HCT116 (cell line): ENCODE results near the gene MTHFD1L. TPM values are rescaled to one million over a fixed set of nuclear protein-coding genes. Genes with fewer than 3 reads are reported as not detected.

Experiments
- ATAC-seq: fragments of 200-7000 bp; cut with Tn5 transposase; 2 replicates; pipeline ENCODE4 v1.9.1; 2020; ENCODE audit warnings: mild to moderate bottlenecking, moderate library complexity
- BruUV-seq: library from RNA; stranded (reverse); fragments of 400-500 nt; replicated peaks from 2 replicates; lab custom pipeline; 2021; lab: Mats Ljungman, UMichigan
- CTCF ChIA-PET: fragments of 300-600 bp; sonication (Branson Sonifier 250); formaldehyde crosslinking; loops from one replicate; lab custom pipeline; 2021; ENCODE audit warnings: antibody characterized with exemption; lab: Charles Lee
- POLR2A ChIA-PET: fragments of 300-600, 350-600 bp; sonication (Branson Sonifier 250); formaldehyde crosslinking; loops from one replicate; lab custom pipeline; 2021; ENCODE audit warnings: antibody characterized with exemption; lab: Charles Lee
- RAD21 ChIA-PET, 2 experiments: fragments of 300-600 bp; sonication (Branson Sonifier 250); formaldehyde crosslinking; loops; one replicate each; lab custom pipeline; 2023; ENCODE audit warnings: low total read pairs in 2 of 2; ENCODE audit not compliant: uncharacterized antibody in 2 of 2, unreplicated experiment in 2 of 2, low non-redundant PET in 1 of 2; lab: Charles Lee
- DNase-seq: peaks from one replicate; pipeline ENCODE4 v3.0.0-alpha.2; 2010; ENCODE audit warnings: low read depth, low spot score
- H2AFZ ChIP-seq: fragments of 200-600 bp; shearing (Covaris generic), sonication (generic); 2 replicates; pipeline ENCODE4 v1.6.1; 2017; ENCODE audit warnings: low read depth, mixed run types, mixed read lengths, antibody characterized with exemption, low read length; ENCODE audit not compliant: poor library complexity, severe bottlenecking
- H3K27ac ChIP-seq: 2 replicates; pipeline ENCODE4 v1.5.1; 2012; ENCODE audit warnings: low read depth, low read length
- H3K27me3 ChIP-seq: fragments of 200-600 bp; sonication (generic); 2 replicates; pipeline ENCODE4 v1.6.1; 2016; ENCODE audit warnings: mixed run types, low read length, mixed read lengths; ENCODE audit not compliant: insufficient read depth
- H3K36me3 ChIP-seq, 2 experiments: fragments of 200-500 bp in 1 of 2; fragments of 200-600 bp in 1 of 2; sonication (Bioruptor generic) in 1 of 2; sonication (generic) in 1 of 2; 2 replicates each; pipeline versions ENCODE4 v1.5.1 to v1.6.1; 2014 to 2016; ENCODE audit warnings: low read length in 2 of 2, inconsistent platforms in 1 of 2, mixed read lengths in 1 of 2, mixed run types in 1 of 2; ENCODE audit not compliant: insufficient read depth in 2 of 2, control insufficient read depth in 1 of 2
- H3K4me1 ChIP-seq, 2 experiments: fragments of 200-600 bp in 1 of 2; sonication (generic) in 1 of 2; 2 replicates each; pipeline versions ENCODE4 v1.5.1 to v1.6.1; 2012 to 2017; ENCODE audit warnings: low read length in 2 of 2, inconsistent platforms in 1 of 2, mild to moderate bottlenecking in 1 of 2, mixed read lengths in 1 of 2, mixed run types in 1 of 2, moderate library complexity in 1 of 2; ENCODE audit not compliant: insufficient read depth in 2 of 2, control insufficient read depth in 1 of 2
- H3K4me2 ChIP-seq: fragments of 200-600 bp; sonication (generic); 2 replicates; pipeline ENCODE4 v1.6.1; 2017; ENCODE audit warnings: mixed run types, low read length, mixed read lengths
- H3K4me3 ChIP-seq, 2 experiments: fragments of 200-600 bp in 1 of 2; sonication (generic) in 1 of 2; replicated peaks in 1 of 2; 2 replicates each; pipeline ENCODE4 v1.5.1; 2011 to 2016; ENCODE audit warnings: low read length in 2 of 2, control low read depth in 1 of 2, low read depth in 1 of 2, mild to moderate bottlenecking in 1 of 2, mixed read lengths in 1 of 2, mixed run types in 1 of 2
- H3K79me2 ChIP-seq: fragments of 200-600 bp; sonication (generic); 2 replicates; pipeline ENCODE4 v1.6.1; 2017; ENCODE audit warnings: mild to moderate bottlenecking, mixed run types, low read length, moderate library complexity, mixed read lengths; ENCODE audit not compliant: insufficient read depth
- H3K9ac ChIP-seq: fragments of 200-600 bp; sonication (generic); 2 replicates; pipeline ENCODE4 v1.6.1; 2016; ENCODE audit warnings: low read length, mixed read lengths
- H3K9me2 ChIP-seq: fragments of 200-600 bp; sonication (generic), shearing (Covaris generic); 2 replicates; pipeline ENCODE4 v1.6.1; 2017; ENCODE audit warnings: mixed run types, mild to moderate bottlenecking, moderate library complexity; ENCODE audit not compliant: insufficient read depth
- H3K9me3 ChIP-seq, 2 experiments: fragments of 200-500 bp in 1 of 2; fragments of 200-600 bp in 1 of 2; sonication (Bioruptor generic) in 1 of 2; sonication (generic) in 1 of 2; 2 replicates each; pipeline ENCODE4 v1.6.1; 2014 to 2017; ENCODE audit warnings: low read length in 2 of 2, mixed read lengths in 2 of 2, inconsistent platforms in 1 of 2, low read depth in 1 of 2, mild to moderate bottlenecking in 1 of 2, mixed run types in 1 of 2, moderate library complexity in 1 of 2; ENCODE audit not compliant: control insufficient read depth in 1 of 2, insufficient read depth in 1 of 2
- H4K20me1 ChIP-seq: fragments of 200-600 bp; sonication (generic), shearing (Covaris generic); 2 replicates; pipeline ENCODE4 v1.6.1; 2017; ENCODE audit warnings: mixed run types, mild to moderate bottlenecking, moderate library complexity; ENCODE audit not compliant: insufficient read depth
- CBX3 ChIP-seq: IDR thresholded peaks from 2 replicates; pipeline ENCODE4 v1.6.1; 2012; ENCODE audit warnings: low read depth
- CEBPB ChIP-seq: IDR thresholded peaks from 2 replicates; pipeline ENCODE4 v1.6.1; 2012; ENCODE audit warnings: low read depth
- ELF1 ChIP-seq: IDR thresholded peaks from 2 replicates; pipeline ENCODE4 v1.6.1; 2012; ENCODE audit warnings: low read depth, borderline replicate concordance
- EZH2 ChIP-seq: fragments of 200-600 bp; sonication (generic); IDR thresholded peaks from 2 replicates; pipeline ENCODE4 v1.6.1; 2017; ENCODE audit warnings: antibody characterized with exemption, mixed run types
- EZH2phosphoT487 ChIP-seq: fragments of 200-600 bp; IDR thresholded peaks from 2 replicates; pipeline ENCODE4 v1.6.1; 2018; ENCODE audit warnings: antibody characterized with exemption, borderline replicate concordance
- JUND ChIP-seq: IDR thresholded peaks from 2 replicates; pipeline ENCODE4 v1.6.1; 2012
- SIN3A ChIP-seq: IDR thresholded peaks from 2 replicates; pipeline ENCODE4 v1.6.1; 2012; ENCODE audit warnings: low read depth
- intact Hi-C: fragments of 100-400 bp; cut with micrococcal nuclease; formaldehyde crosslinking; loops from 2 replicates; pipeline ENCODE4 v1.10.0; 2022
- total RNA-seq: library from RNA; stranded (reverse); gene quantifications from one replicate; pipeline ENCODE4 v1.2.1, GENCODE V29; 2021; ENCODE audit not compliant: unreplicated experiment
- TF ChIP-seq, protein P1 (sequence below): IDR thresholded peaks from 2 replicates; pipeline ENCODE4 v1.6.1; 2012
- TF ChIP-seq, protein P2 (sequence below): IDR thresholded peaks from 2 replicates; pipeline ENCODE4 v1.6.1; 2012; ENCODE audit warnings: low read depth
- TF ChIP-seq, protein P3 (sequence below): IDR thresholded peaks from 2 replicates; pipeline ENCODE4 v1.6.1; 2011; ENCODE audit warnings: mild to moderate bottlenecking, low read length, moderate library complexity; ENCODE audit not compliant: insufficient replicate concordance; ENCODE audit errors: extremely low read depth

MTHFD1L gene
- total RNA-seq, 1 experiment from 2014 or later, result 127 TPM

DNA sequence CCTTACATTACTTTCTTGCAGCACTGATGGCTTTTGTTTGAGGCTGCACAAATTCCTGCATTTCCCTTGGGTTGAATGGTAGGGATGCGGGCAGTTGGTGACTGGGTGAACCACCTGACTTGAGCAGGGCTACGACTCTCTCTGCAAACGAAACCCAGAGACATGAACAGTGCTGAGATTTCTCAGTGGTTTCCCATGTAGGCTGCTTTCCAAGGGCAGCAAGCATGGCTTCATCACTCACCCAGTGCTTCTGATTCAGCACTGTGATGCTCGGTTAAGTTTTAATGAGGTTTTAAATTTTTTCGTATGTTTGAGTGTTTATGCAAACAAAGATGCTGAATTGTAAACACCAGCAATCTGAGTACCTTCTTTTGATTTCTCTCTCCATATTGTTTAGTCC, 127.2 kb downstream of the MTHFD1L start:
- H3K9me2 ChIP-seq, result no peaks in the 10 kb centered on the region
- H3K36me3 ChIP-seq, result peaks cover 0 to 8% of the 10 kb centered on the region in 2 experiments; a peak in 1 of 4 replicates
- no peak overlapping the region for H3K27ac ChIP-seq
- ChIA-PET RAD21 (no interaction called here), CTCF (no interaction called here), POLR2A (no interaction called here)
- intact Hi-C loops, result no loop called here
- no peak overlapping the region for H3K9ac ChIP-seq
- H3K79me2 ChIP-seq, result 0 out of 2 replicates have a peak, but pooled peaks cover 3% of the 10 kb centered on the region
- TF ChIP-seq CEBPB (no peak), EZH2 (no peak), SIN3A (no peak), JUND (no peak), EZH2phosphoT487 (no peak), ELF1 (no peak), CBX3 (no peak)
- TF ChIP-seq, protein P1, sequence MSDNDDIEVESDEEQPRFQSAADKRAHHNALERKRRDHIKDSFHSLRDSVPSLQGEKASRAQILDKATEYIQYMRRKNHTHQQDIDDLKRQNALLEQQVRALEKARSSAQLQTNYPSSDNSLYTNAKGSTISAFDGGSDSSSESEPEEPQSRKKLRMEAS, result no peak
- TF ChIP-seq, protein P2, sequence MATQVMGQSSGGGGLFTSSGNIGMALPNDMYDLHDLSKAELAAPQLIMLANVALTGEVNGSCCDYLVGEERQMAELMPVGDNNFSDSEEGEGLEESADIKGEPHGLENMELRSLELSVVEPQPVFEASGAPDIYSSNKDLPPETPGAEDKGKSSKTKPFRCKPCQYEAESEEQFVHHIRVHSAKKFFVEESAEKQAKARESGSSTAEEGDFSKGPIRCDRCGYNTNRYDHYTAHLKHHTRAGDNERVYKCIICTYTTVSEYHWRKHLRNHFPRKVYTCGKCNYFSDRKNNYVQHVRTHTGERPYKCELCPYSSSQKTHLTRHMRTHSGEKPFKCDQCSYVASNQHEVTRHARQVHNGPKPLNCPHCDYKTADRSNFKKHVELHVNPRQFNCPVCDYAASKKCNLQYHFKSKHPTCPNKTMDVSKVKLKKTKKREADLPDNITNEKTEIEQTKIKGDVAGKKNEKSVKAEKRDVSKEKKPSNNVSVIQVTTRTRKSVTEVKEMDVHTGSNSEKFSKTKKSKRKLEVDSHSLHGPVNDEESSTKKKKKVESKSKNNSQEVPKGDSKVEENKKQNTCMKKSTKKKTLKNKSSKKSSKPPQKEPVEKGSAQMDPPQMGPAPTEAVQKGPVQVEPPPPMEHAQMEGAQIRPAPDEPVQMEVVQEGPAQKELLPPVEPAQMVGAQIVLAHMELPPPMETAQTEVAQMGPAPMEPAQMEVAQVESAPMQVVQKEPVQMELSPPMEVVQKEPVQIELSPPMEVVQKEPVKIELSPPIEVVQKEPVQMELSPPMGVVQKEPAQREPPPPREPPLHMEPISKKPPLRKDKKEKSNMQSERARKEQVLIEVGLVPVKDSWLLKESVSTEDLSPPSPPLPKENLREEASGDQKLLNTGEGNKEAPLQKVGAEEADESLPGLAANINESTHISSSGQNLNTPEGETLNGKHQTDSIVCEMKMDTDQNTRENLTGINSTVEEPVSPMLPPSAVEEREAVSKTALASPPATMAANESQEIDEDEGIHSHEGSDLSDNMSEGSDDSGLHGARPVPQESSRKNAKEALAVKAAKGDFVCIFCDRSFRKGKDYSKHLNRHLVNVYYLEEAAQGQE, result no peak
- TF ChIP-seq, protein P3, sequence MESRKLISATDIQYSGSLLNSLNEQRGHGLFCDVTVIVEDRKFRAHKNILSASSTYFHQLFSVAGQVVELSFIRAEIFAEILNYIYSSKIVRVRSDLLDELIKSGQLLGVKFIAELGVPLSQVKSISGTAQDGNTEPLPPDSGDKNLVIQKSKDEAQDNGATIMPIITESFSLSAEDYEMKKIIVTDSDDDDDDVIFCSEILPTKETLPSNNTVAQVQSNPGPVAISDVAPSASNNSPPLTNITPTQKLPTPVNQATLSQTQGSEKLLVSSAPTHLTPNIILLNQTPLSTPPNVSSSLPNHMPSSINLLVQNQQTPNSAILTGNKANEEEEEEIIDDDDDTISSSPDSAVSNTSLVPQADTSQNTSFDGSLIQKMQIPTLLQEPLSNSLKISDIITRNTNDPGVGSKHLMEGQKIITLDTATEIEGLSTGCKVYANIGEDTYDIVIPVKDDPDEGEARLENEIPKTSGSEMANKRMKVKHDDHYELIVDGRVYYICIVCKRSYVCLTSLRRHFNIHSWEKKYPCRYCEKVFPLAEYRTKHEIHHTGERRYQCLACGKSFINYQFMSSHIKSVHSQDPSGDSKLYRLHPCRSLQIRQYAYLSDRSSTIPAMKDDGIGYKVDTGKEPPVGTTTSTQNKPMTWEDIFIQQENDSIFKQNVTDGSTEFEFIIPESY, result no peak
- no peaks in the 10 kb centered on the region for H3K27me3 ChIP-seq
- H3K4me2 ChIP-seq, result no peak overlapping the region
- H3K9me3 ChIP-seq, result no peaks in the 10 kb centered on the region
- DNase-seq, result no peak
- no TSS peak for BruUV-seq
- H4K20me1 ChIP-seq, result no peaks in the 10 kb centered on the region
- no peak overlapping the region for H3K4me3 ChIP-seq
- ATAC-seq, result no peak
- H2AFZ ChIP-seq, result no peak overlapping the region
- H3K4me1 ChIP-seq, result no peaks in the 10 kb centered on the region
